ENCODE results near the gene NCAPH2.

The NCAPH2 gene

GRCh38 chr22:50548040-50548920 is 40.3 kb downstream of the NCAPH2 start:
- H3K27me3 ChIP-seq (ENCODE audit: insufficient read depth, insufficient read length) = peaks cover 11% of the 10 kb centered on the region
- no peaks in the 10 kb centered on the region for H3K4me1 ChIP-seq (ENCODE audit: insufficient read depth, insufficient read length)
- H3K4me3 ChIP-seq (ENCODE audit: insufficient read length, low read depth) = no peak overlapping the region
- no peak for DNase-seq (ENCODE audit: low read depth, low spot score)
- H3K9me3 ChIP-seq (ENCODE audit: insufficient read depth, low read length) = no peaks in the 10 kb centered on the region
- H3K36me3 ChIP-seq (ENCODE audit: insufficient read depth, insufficient read length, low read length) = no peaks in the 10 kb centered on the region
- TF ChIP-seq SUZ12 (IDR thresholded peaks at IDR 0.05; ENCODE audit: extremely low read depth, insufficient read depth, insufficient read length) = no peak
- H3K9ac ChIP-seq (ENCODE audit: insufficient read length, low read depth) = no peak overlapping the region

DNA sequence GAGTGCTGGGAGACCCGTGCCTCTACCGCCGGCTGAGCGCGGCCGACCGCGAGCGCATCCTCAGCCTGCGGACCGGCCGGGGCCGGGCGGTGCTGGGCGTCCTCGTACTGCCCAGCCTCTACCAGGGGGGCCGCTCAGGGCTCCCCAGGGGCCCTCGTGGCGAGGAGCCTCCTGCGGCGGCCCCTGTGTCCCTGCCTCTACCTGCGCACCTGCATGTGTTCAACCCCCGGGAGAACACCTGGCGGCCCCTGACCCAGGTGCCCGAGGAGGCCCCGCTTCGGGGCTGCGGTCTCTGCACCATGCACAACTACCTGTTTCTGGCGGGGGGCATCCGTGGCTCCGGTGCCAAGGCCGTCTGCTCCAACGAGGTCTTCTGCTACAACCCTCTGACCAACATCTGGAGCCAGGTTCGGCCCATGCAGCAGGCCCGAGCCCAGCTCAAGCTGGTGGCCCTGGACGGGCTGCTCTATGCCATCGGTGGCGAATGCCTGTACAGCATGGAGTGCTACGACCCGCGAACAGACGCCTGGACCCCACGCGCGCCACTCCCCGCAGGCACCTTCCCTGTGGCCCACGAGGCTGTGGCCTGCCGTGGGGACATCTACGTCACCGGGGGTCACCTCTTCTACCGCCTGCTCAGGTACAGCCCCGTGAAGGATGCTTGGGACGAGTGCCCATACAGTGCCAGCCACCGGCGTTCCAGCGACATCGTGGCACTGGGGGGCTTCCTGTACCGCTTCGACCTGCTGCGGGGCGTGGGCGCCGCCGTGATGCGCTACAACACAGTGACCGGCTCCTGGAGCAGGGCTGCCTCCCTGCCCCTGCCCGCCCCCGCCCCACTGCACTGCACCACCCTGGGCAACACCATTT is 41.1 kb downstream of the NCAPH2 start:
- Histone ChIP-seq H3K4me1 (ENCODE audit: insufficient read depth, insufficient read length) (no peaks in the 10 kb centered on the region), H3K9me3 (ENCODE audit: insufficient read depth, low read length) (no peaks in the 10 kb centered on the region), H3K36me3 (ENCODE audit: insufficient read depth, insufficient read length, low read length) (no peaks in the 10 kb centered on the region), H3K27me3 (ENCODE audit: insufficient read depth, insufficient read length) (peaks cover 11% of the 10 kb centered on the region), H3K4me3 (ENCODE audit: insufficient read length, low read depth) (no peak overlapping the region), H3K9ac (ENCODE audit: insufficient read length, low read depth) (no peak overlapping the region)
- DNase-seq (ENCODE audit: low read depth, low spot score) = no peak
- TF ChIP-seq YY1 (IDR thresholded peaks at IDR 0.05; ENCODE audit: insufficient read depth, insufficient read length) (no peak), ZNF274 (IDR thresholded peaks at IDR 0.05; ENCODE audit: low read depth, low read length) (no peak), SUZ12 (IDR thresholded peaks at IDR 0.05; ENCODE audit: extremely low read depth, insufficient read depth, insufficient read length) (no peak)

DNA sequence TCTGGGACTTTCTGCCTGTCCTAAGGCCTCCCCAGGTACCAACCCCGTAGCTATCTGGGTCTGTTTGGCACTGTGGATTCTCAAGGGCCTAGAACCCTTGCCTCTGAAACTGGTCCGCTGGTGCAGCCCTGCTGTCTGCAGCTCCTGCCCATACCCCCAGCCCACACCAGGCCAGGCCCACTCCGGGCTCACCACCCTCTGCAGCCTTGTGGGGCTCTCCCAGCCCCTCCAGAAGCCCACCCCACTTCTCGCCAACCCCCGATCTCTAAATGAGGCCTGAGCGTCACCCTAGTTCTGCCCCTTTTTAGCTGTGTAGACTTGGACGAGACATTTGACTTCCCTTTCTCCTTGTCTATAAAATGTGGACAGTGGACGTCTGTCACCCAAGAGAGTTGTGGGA is 42.4 kb downstream of the NCAPH2 start:
- no peak overlapping the region for H3K9ac ChIP-seq (ENCODE audit: insufficient read length, low read depth)
- H3K4me3 ChIP-seq (ENCODE audit: insufficient read length, low read depth) = no peak overlapping the region
- no peaks in the 10 kb centered on the region for H3K36me3 ChIP-seq (ENCODE audit: insufficient read depth, insufficient read length, low read length)
- no peak for TF ChIP-seq YY1 (IDR thresholded peaks at IDR 0.05; ENCODE audit: insufficient read depth, insufficient read length)
- no peak for TF ChIP-seq ZNF274 (IDR thresholded peaks at IDR 0.05; ENCODE audit: low read depth, low read length)
- no peak for TF ChIP-seq SUZ12 (IDR thresholded peaks at IDR 0.05; ENCODE audit: extremely low read depth, insufficient read depth, insufficient read length)
- DNase-seq (ENCODE audit: low read depth, low spot score) = no peak
- H3K9me3 ChIP-seq (ENCODE audit: insufficient read depth, low read length) = no peaks in the 10 kb centered on the region
- no peaks in the 10 kb centered on the region for H3K27me3 ChIP-seq (ENCODE audit: insufficient read depth, insufficient read length)
- H3K4me1 ChIP-seq (ENCODE audit: insufficient read depth, insufficient read length) = no peaks in the 10 kb centered on the region

DNA sequence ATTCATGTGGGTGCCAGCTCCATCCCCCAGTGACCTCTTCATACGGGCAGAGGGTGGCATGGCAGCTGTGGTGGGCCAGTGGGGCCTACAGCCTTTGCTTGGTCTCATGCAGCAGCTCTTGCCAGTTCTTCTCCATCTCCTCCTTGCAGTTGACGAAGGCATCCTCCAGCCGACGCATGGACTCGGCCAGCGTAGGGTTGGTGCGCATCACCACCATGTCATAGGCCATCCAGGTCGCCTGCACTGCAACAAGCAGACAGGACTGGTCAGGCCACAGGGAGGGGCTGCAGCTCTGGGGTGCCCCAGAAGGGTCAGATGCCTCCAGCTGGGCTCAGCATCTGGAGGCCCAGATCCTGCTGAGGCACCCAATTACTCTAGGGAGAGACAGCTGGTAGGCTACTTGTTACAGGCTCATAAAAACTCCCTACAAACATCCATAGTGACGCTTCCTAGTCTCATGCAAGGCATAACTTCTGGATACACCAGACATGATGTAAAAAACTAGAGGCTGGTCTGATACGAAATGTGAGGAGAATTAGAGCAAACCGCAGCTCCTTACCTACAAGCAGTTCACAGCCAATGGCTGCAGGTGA is 43.2 kb downstream of the NCAPH2 start:
- Histone ChIP-seq H3K9ac (ENCODE audit: insufficient read length, low read depth) (no peak overlapping the region), H3K27me3 (ENCODE audit: insufficient read depth, insufficient read length) (no peaks in the 10 kb centered on the region), H3K4me3 (ENCODE audit: insufficient read length, low read depth) (no peak overlapping the region), H3K36me3 (ENCODE audit: insufficient read depth, insufficient read length, low read length) (no peaks in the 10 kb centered on the region), H3K9me3 (ENCODE audit: insufficient read depth, low read length) (no peaks in the 10 kb centered on the region), H3K4me1 (ENCODE audit: insufficient read depth, insufficient read length) (no peaks in the 10 kb centered on the region)
- DNase-seq (ENCODE audit: low read depth, low spot score) = no peak
- TF ChIP-seq SUZ12 (IDR thresholded peaks at IDR 0.05; ENCODE audit: extremely low read depth, insufficient read depth, insufficient read length) = no peak
- TF ChIP-seq YY1 (IDR thresholded peaks at IDR 0.05; ENCODE audit: insufficient read depth, insufficient read length) = no peak
- no peak for TF ChIP-seq ZNF274 (IDR thresholded peaks at IDR 0.05; ENCODE audit: low read depth, low read length)

DNA sequence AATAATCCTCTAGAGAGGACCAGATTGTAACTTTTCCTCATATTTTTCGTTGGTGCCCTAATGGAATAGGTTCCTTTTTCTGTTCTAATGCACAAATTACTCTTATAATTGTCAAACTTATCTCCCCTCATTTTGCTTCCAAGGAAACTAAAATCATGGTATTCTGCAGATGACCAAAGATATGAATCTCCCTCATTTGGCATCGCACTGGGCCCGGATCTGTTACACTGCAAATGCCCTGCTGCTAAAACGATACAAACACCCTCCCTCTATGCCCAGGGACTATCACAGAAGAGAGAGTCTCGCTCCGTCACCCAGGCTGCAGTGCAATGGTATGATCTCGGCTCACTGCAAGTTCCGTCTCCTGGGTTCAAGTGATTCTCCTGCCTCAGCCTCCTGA is 45.3 kb downstream of the NCAPH2 start:
- Histone ChIP-seq H3K27me3 (ENCODE audit: insufficient read depth, insufficient read length) (no peaks in the 10 kb centered on the region), H3K4me3 (ENCODE audit: insufficient read length, low read depth) (no peak overlapping the region), H3K9ac (ENCODE audit: insufficient read length, low read depth) (no peak overlapping the region), H3K4me1 (ENCODE audit: insufficient read depth, insufficient read length) (no peaks in the 10 kb centered on the region), H3K36me3 (ENCODE audit: insufficient read depth, insufficient read length, low read length) (no peaks in the 10 kb centered on the region), H3K9me3 (ENCODE audit: insufficient read depth, low read length) (no peaks in the 10 kb centered on the region)
- TF ChIP-seq SUZ12 (IDR thresholded peaks at IDR 0.05; ENCODE audit: extremely low read depth, insufficient read depth, insufficient read length) = no peak
- TF ChIP-seq ZNF274 (IDR thresholded peaks at IDR 0.05; ENCODE audit: low read depth, low read length) = no peak
- no peak for TF ChIP-seq YY1 (IDR thresholded peaks at IDR 0.05; ENCODE audit: insufficient read depth, insufficient read length)
- DNase-seq (ENCODE audit: low read depth, low spot score) = no peak

DNA sequence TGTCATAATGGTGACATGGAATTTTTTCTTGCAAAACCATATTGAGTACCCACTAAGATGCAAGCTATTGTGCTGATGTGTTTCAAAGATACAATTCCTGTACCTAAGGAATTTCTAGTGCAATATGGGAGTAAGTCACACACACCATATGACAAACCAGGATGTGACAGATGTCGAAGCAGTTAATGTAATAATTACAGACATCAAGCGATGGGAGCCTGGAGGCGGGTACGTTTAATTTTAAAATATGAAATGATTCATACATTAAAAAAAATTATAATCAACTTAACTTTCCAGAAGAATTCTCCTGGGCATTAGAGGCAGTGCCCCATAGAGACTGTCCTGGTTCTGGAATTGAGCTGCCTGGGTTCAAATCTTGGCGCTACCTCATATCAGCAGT is 48.7 kb downstream of the NCAPH2 start:
- H3K36me3 ChIP-seq (ENCODE audit: insufficient read depth, insufficient read length, low read length) = no peaks in the 10 kb centered on the region
- no peaks in the 10 kb centered on the region for H3K27me3 ChIP-seq (ENCODE audit: insufficient read depth, insufficient read length)
- H3K4me1 ChIP-seq (ENCODE audit: insufficient read depth, insufficient read length) = peaks cover 2% of the 10 kb centered on the region
- no peak overlapping the region for H3K9ac ChIP-seq (ENCODE audit: insufficient read length, low read depth)
- H3K4me3 ChIP-seq (ENCODE audit: insufficient read length, low read depth) = no peak overlapping the region
- DNase-seq (ENCODE audit: low read depth, low spot score) = no peak
- no peak for TF ChIP-seq ZNF274 (IDR thresholded peaks at IDR 0.05; ENCODE audit: low read depth, low read length)
- TF ChIP-seq SUZ12 (IDR thresholded peaks at IDR 0.05; ENCODE audit: extremely low read depth, insufficient read depth, insufficient read length) = no peak
- no peak for TF ChIP-seq YY1 (IDR thresholded peaks at IDR 0.05; ENCODE audit: insufficient read depth, insufficient read length)
- no peaks in the 10 kb centered on the region for H3K9me3 ChIP-seq (ENCODE audit: insufficient read depth, low read length)

- DNase-seq (ENCODE audit: low read depth, low spot score) = no peak
- TF ChIP-seq ZNF274 (IDR thresholded peaks at IDR 0.05; ENCODE audit: low read depth, low read length) = no peak
- TF ChIP-seq SUZ12 (IDR thresholded peaks at IDR 0.05; ENCODE audit: extremely low read depth, insufficient read depth, insufficient read length) = no peak
- TF ChIP-seq YY1 (IDR thresholded peaks at IDR 0.05; ENCODE audit: insufficient read depth, insufficient read length) = no peak
- Histone ChIP-seq H3K4me1 (ENCODE audit: insufficient read depth, insufficient read length) (peaks cover 3% of the 10 kb centered on the region), H3K4me3 (ENCODE audit: insufficient read length, low read depth) (no peak overlapping the region), H3K27me3 (ENCODE audit: insufficient read depth, insufficient read length) (peaks cover 21% of the 10 kb centered on the region), H3K9me3 (ENCODE audit: insufficient read depth, low read length) (no peaks in the 10 kb centered on the region), H3K36me3 (ENCODE audit: insufficient read depth, insufficient read length, low read length) (no peaks in the 10 kb centered on the region), H3K9ac (ENCODE audit: insufficient read length, low read depth) (no peak overlapping the region)
These were observed 52.0 kb downstream of the NCAPH2 start for GRCh38 chr22:50560034-50560433.

All from NT2/D1 (cell line).